ENCODE measurements around the gene INPP5J.
A peak's percentile ranks its signal among the peaks of the same experiment; 100 is the strongest.

Gene INPP5J

GRCh38 chr22:31141551-31141950, 18.8 kb downstream of the INPP5J start:
- H2BK15ac ChIP-seq (ENCODE audit: low read depth, poor library complexity, severe bottlenecking) = no peak overlapping the region
- no peak overlapping the region for H3K9ac ChIP-seq (ENCODE audit: low read length)
- no peak overlapping the region for H4K91ac ChIP-seq (ENCODE audit: low read length)
- peaks cover 23 to 57% of the 10 kb centered on the region in 2 experiments for H3K27me3 ChIP-seq (ENCODE audit: control insufficient read depth in 1 of 2, insufficient read depth in 1 of 2, low read length in 2 of 2)
- no peak overlapping the region for H3K23ac ChIP-seq (ENCODE audit: low read length in 2 of 2)
- H3K14ac ChIP-seq (ENCODE audit: low read length in 2 of 2) = no peak overlapping the region
- no peak overlapping the region for H3K4me2 ChIP-seq (ENCODE audit: low read length, poor library complexity, severe bottlenecking)
- no peak overlapping the region for H3K18ac ChIP-seq (ENCODE audit: low read depth in 1 of 2, low read length in 2 of 2)
- WGBS = 73% methylated on average over 2 of the region's 2 CpGs
- no peak overlapping the region for H3K4me3 ChIP-seq (ENCODE audit: insufficient read depth in 1 of 2, low read depth in 1 of 2, low read length in 2 of 2)
- H3K27ac ChIP-seq (ENCODE audit: low read length, poor library complexity, severe bottlenecking) = no peak overlapping the region
- no peak overlapping the region for H2BK120ac ChIP-seq (ENCODE audit: low read depth, low read length)
- DNase-seq = no peak
- H2AK5ac ChIP-seq (ENCODE audit: low read length, severe bottlenecking) = no peak overlapping the region
- no peak overlapping the region for H3K4ac ChIP-seq (ENCODE audit: low read depth in 1 of 2, low read length in 2 of 2)
- peaks cover 15% of the 10 kb centered on the region for H3K4me1 ChIP-seq (ENCODE audit: control insufficient read depth, insufficient read depth, low read depth, low read length)
- no peak overlapping the region for H2BK5ac ChIP-seq (ENCODE audit: low read depth, low read length, poor library complexity, severe bottlenecking)
- H2BK12ac ChIP-seq (ENCODE audit: low read length in 2 of 2) = no peak overlapping the region
- no peak overlapping the region for H4K8ac ChIP-seq (ENCODE audit: low read length)
- H3K9me3 ChIP-seq (ENCODE audit: control insufficient read depth, low read length) = peaks cover 7% of the 10 kb centered on the region
- H3K36me3 ChIP-seq (ENCODE audit: control insufficient read depth in 1 of 2, insufficient read depth in 2 of 2, low read depth in 1 of 2, low read length in 2 of 2) = no peaks in the 10 kb centered on the region
- no peaks in the 10 kb centered on the region for H3K79me1 ChIP-seq (replicated peaks; ENCODE audit: low read length, poor library complexity, severe bottlenecking)
- no peak overlapping the region for H2AFZ ChIP-seq (ENCODE audit: low read depth, low read length)

- no peaks in the 10 kb centered on the region for H3K36me3 ChIP-seq (ENCODE audit: control insufficient read depth in 1 of 2, insufficient read depth in 2 of 2, low read depth in 1 of 2, low read length in 2 of 2)
- no peak overlapping the region for H3K4me3 ChIP-seq (ENCODE audit: insufficient read depth in 1 of 2, low read depth in 1 of 2, low read length in 2 of 2)
- H2AK5ac ChIP-seq (ENCODE audit: low read length, severe bottlenecking) = no peak overlapping the region
- no peak overlapping the region for H3K23ac ChIP-seq (ENCODE audit: low read length in 2 of 2)
- H2BK5ac ChIP-seq (ENCODE audit: low read depth, low read length, poor library complexity, severe bottlenecking) = no peak overlapping the region
- H4K8ac ChIP-seq (ENCODE audit: low read length) = no peak overlapping the region
- no peak overlapping the region for H3K4me2 ChIP-seq (ENCODE audit: low read length, poor library complexity, severe bottlenecking)
- H3K14ac ChIP-seq (ENCODE audit: low read length in 2 of 2) = no peak overlapping the region
- H2AFZ ChIP-seq (ENCODE audit: low read depth, low read length) = no peak overlapping the region
- H3K4me1 ChIP-seq (ENCODE audit: control insufficient read depth, insufficient read depth, low read depth, low read length) = peaks cover 15% of the 10 kb centered on the region
- H3K4ac ChIP-seq (ENCODE audit: low read depth in 1 of 2, low read length in 2 of 2) = no peak overlapping the region
- peaks cover 7% of the 10 kb centered on the region for H3K9me3 ChIP-seq (ENCODE audit: control insufficient read depth, low read length)
- no peak overlapping the region for H2BK15ac ChIP-seq (ENCODE audit: low read depth, poor library complexity, severe bottlenecking)
- H2BK120ac ChIP-seq (ENCODE audit: low read depth, low read length) = no peak overlapping the region
- H4K91ac ChIP-seq (ENCODE audit: low read length) = no peak overlapping the region
- DNase-seq = no peak
- H3K27ac ChIP-seq (ENCODE audit: low read length, poor library complexity, severe bottlenecking) = no peak overlapping the region
- peaks cover 23 to 51% of the 10 kb centered on the region in 2 experiments for H3K27me3 ChIP-seq (ENCODE audit: control insufficient read depth in 1 of 2, insufficient read depth in 1 of 2, low read length in 2 of 2)
- no peak overlapping the region for H2BK12ac ChIP-seq (ENCODE audit: low read length in 2 of 2)
- no peaks in the 10 kb centered on the region for H3K79me1 ChIP-seq (replicated peaks; ENCODE audit: low read length, poor library complexity, severe bottlenecking)
- WGBS = 89% methylated on average over 3 of the region's 4 CpGs
- no peak overlapping the region for H3K9ac ChIP-seq (ENCODE audit: low read length)
- H3K18ac ChIP-seq (ENCODE audit: low read depth in 1 of 2, low read length in 2 of 2) = no peak overlapping the region
These were observed 19.5 kb downstream of the INPP5J start for GRCh38 chr22:31142285-31142684.

- 79% methylated on average over 3 of the region's 3 CpGs for WGBS
These were observed 20.3 kb downstream of the INPP5J start for GRCh38 chr22:31143038-31143437.

GRCh38 chr22:31143537-31143936, 20.8 kb downstream of the INPP5J start:
- H3K14ac ChIP-seq (ENCODE audit: low read length in 2 of 2) = no peak overlapping the region
- H2BK5ac ChIP-seq (ENCODE audit: low read depth, low read length, poor library complexity, severe bottlenecking) = no peak overlapping the region
- no peak overlapping the region for H3K18ac ChIP-seq (ENCODE audit: low read depth in 1 of 2, low read length in 2 of 2)
- no peak for DNase-seq
- peaks cover 20 to 39% of the 10 kb centered on the region in 2 experiments for H3K27me3 ChIP-seq (ENCODE audit: control insufficient read depth in 1 of 2, insufficient read depth in 1 of 2, low read length in 2 of 2)
- H4K8ac ChIP-seq (ENCODE audit: low read length) = no peak overlapping the region
- H3K9me3 ChIP-seq (ENCODE audit: control insufficient read depth, low read length) = peaks cover 7% of the 10 kb centered on the region
- H2AFZ ChIP-seq (ENCODE audit: low read depth, low read length) = no peak overlapping the region
- H3K9ac ChIP-seq (ENCODE audit: low read length) = no peak overlapping the region
- no peaks in the 10 kb centered on the region for H3K79me1 ChIP-seq (replicated peaks; ENCODE audit: low read length, poor library complexity, severe bottlenecking)
- H4K91ac ChIP-seq (ENCODE audit: low read length) = no peak overlapping the region
- no peak overlapping the region for H3K23ac ChIP-seq (ENCODE audit: low read length in 2 of 2)
- no peak overlapping the region for H2BK12ac ChIP-seq (ENCODE audit: low read length in 2 of 2)
- H3K4ac ChIP-seq (ENCODE audit: low read depth in 1 of 2, low read length in 2 of 2) = no peak overlapping the region
- no peak overlapping the region for H2BK15ac ChIP-seq (ENCODE audit: low read depth, poor library complexity, severe bottlenecking)
- no peak overlapping the region for H3K4me2 ChIP-seq (ENCODE audit: low read length, poor library complexity, severe bottlenecking)
- no peak overlapping the region for H2BK120ac ChIP-seq (ENCODE audit: low read depth, low read length)
- H3K4me1 ChIP-seq (ENCODE audit: control insufficient read depth, insufficient read depth, low read depth, low read length) = peaks cover 13% of the 10 kb centered on the region
- no peak overlapping the region for H2AK5ac ChIP-seq (ENCODE audit: low read length, severe bottlenecking)
- no peak overlapping the region for H3K4me3 ChIP-seq (ENCODE audit: insufficient read depth in 1 of 2, low read depth in 1 of 2, low read length in 2 of 2)
- WGBS = 79% methylated on average over 3 of the region's 3 CpGs
- H3K36me3 ChIP-seq (ENCODE audit: control insufficient read depth in 1 of 2, insufficient read depth in 2 of 2, low read depth in 1 of 2, low read length in 2 of 2) = no peaks in the 10 kb centered on the region
- no peak overlapping the region for H3K27ac ChIP-seq (ENCODE audit: low read length, poor library complexity, severe bottlenecking)

More at GRCh38 chr22:31143038-31143437, 20.3 kb downstream of the INPP5J start:
- Histone ChIP-seq H3K4me2 (ENCODE audit: low read length, poor library complexity, severe bottlenecking) (no peak overlapping the region), H3K9ac (ENCODE audit: low read length) (no peak overlapping the region), H3K36me3 (ENCODE audit: control insufficient read depth in 1 of 2, insufficient read depth in 2 of 2, low read depth in 1 of 2, low read length in 2 of 2) (no peaks in the 10 kb centered on the region), H2AK5ac (ENCODE audit: low read length, severe bottlenecking) (no peak overlapping the region), H3K4ac (ENCODE audit: low read depth in 1 of 2, low read length in 2 of 2) (no peak overlapping the region), H3K27ac (ENCODE audit: low read length, poor library complexity, severe bottlenecking) (no peak overlapping the region), H3K4me3 (ENCODE audit: insufficient read depth in 1 of 2, low read depth in 1 of 2, low read length in 2 of 2) (no peak overlapping the region), H3K79me1 (replicated peaks; ENCODE audit: low read length, poor library complexity, severe bottlenecking) (no peaks in the 10 kb centered on the region), H3K23ac (ENCODE audit: low read length in 2 of 2) (no peak overlapping the region), H3K9me3 (ENCODE audit: control insufficient read depth, low read length) (peaks cover 7% of the 10 kb centered on the region), H3K4me1 (ENCODE audit: control insufficient read depth, insufficient read depth, low read depth, low read length) (peaks cover 15% of the 10 kb centered on the region), H4K8ac (ENCODE audit: low read length) (no peak overlapping the region), H2BK120ac (ENCODE audit: low read depth, low read length) (no peak overlapping the region), H3K18ac (ENCODE audit: low read depth in 1 of 2, low read length in 2 of 2) (no peak overlapping the region), H2BK12ac (ENCODE audit: low read length in 2 of 2) (no peak overlapping the region), H2BK5ac (ENCODE audit: low read depth, low read length, poor library complexity, severe bottlenecking) (no peak overlapping the region), H2AFZ (ENCODE audit: low read depth, low read length) (no peak overlapping the region), H3K27me3 (ENCODE audit: control insufficient read depth in 1 of 2, insufficient read depth in 1 of 2, low read length in 2 of 2) (peaks cover 23 to 44% of the 10 kb centered on the region in 2 experiments), H2BK15ac (ENCODE audit: low read depth, poor library complexity, severe bottlenecking) (no peak overlapping the region), H3K14ac (ENCODE audit: low read length in 2 of 2) (no peak overlapping the region), H4K91ac (ENCODE audit: low read length) (peak overlapping the region; percentile 32)
- no peak for DNase-seq

Data from mesenchymal stem cell (in vitro differentiated cells and primary cell).